ENCODE results near the gene BLACAT1. TPM values are rescaled to one million over a fixed set of nuclear protein-coding genes. Genes with fewer than 3 reads are reported as not detected.

The BLACAT1 gene
- total RNA-seq, 1 experiment from 2014 or later: 0.34 TPM

- CTCF ChIA-PET: no interaction called here
- POLR2A ChIA-PET: no interaction called here
- Mint-ChIP-seq H3K9me3 (ENCODE audit: unreplicated experiment) (peaks cover 9% of the 10 kb centered on the region), H3K4me3 (ENCODE audit: unreplicated experiment) (no peak overlapping the region), H3K36me3 (ENCODE audit: insufficient read depth, unreplicated experiment) (no peaks in the 10 kb centered on the region), H3K4me1 (ENCODE audit: low read depth, unreplicated experiment) (no peaks in the 10 kb centered on the region), H3K27me3 (ENCODE audit: insufficient read depth, unreplicated experiment) (peaks cover 8% of the 10 kb centered on the region), H3K27ac (ENCODE audit: unreplicated experiment) (no peak overlapping the region)
- Histone ChIP-seq H3K4me3 (ENCODE audit: low read depth, low read length) (no peak overlapping the region), H3K9me3 (peaks cover 17% of the 10 kb centered on the region), H3K4me1 (no peaks in the 10 kb centered on the region), H3K27me3 (replicated peaks; ENCODE audit: control insufficient read depth, insufficient read depth, low read length) (0 out of 2 replicates have a peak, but pooled peaks cover 1% of the 10 kb centered on the region), H3K36me3 (ENCODE audit: control insufficient read depth, insufficient read depth, low read length) (no peaks in the 10 kb centered on the region)
- DNase-seq: no peak
- BruUV-seq (replicated peaks): no TSS peak
- intact Hi-C loops (cut with micrococcal nuclease; ENCODE audit: unreplicated experiment): no loop called here
- TF ChIP-seq CTCF (IDR thresholded peaks at IDR 0.05; ENCODE audit: insufficient read depth in 1 of 2, low read depth in 1 of 2, low read length in 1 of 2, severe bottlenecking in 1 of 2, unreplicated experiment in 1 of 2): no peak
These were observed 22.0 kb upstream of the BLACAT1 start for GRCh38 chr1:205477759-205478247.

DNA sequence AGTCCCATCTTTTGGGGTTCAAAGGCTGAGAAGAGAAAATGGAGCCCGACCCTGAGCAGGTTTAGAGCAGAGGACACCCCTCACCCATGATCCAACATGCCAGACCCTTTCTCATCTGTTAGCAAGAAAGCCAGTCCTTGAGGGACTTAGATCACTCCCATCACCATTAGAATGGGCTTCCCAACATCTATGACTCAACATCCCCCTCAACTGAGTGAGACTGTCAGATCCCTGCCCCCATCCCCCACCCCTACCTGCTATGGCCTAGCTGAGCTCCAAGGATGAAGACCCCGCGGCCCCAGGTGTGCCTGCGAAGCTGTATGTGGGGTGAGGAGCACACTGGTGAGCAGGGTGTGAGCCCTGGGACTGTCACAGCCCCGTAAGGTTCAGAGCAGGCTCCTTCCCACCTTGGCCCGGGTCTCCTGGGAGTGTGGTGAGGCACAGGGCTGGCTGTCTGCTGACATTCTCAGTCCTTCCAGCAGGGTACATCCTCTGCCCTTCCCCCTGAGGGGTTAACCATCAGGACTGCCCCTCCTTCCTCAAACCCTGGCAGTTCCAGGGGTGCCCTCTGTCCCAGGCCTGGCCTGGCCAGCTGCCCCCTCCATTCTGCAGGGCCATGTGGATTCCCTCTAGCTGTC lies 21.4 kb upstream of the BLACAT1 start:
- BruUV-seq (replicated peaks): no TSS peak
- Mint-ChIP-seq H3K4me1 (ENCODE audit: low read depth, unreplicated experiment) (no peaks in the 10 kb centered on the region), H3K27ac (ENCODE audit: unreplicated experiment) (no peak overlapping the region), H3K9me3 (ENCODE audit: unreplicated experiment) (peaks cover 9% of the 10 kb centered on the region), H3K36me3 (ENCODE audit: insufficient read depth, unreplicated experiment) (no peaks in the 10 kb centered on the region), H3K27me3 (ENCODE audit: insufficient read depth, unreplicated experiment) (peaks cover 12% of the 10 kb centered on the region), H3K4me3 (ENCODE audit: unreplicated experiment) (no peak overlapping the region)
- ChIA-PET POLR2A (no interaction called here), CTCF (no interaction called here)
- Histone ChIP-seq H3K27me3 (replicated peaks; ENCODE audit: control insufficient read depth, insufficient read depth, low read length) (0 out of 2 replicates have a peak, but pooled peaks cover 1% of the 10 kb centered on the region), H3K36me3 (ENCODE audit: control insufficient read depth, insufficient read depth, low read length) (no peaks in the 10 kb centered on the region), H3K9me3 (peaks cover 17% of the 10 kb centered on the region), H3K4me1 (no peaks in the 10 kb centered on the region), H3K4me3 (ENCODE audit: low read depth, low read length) (no peak overlapping the region)
- intact Hi-C loops (cut with micrococcal nuclease; ENCODE audit: unreplicated experiment): no loop called here
- no peak for DNase-seq
- no peak for TF ChIP-seq CTCF (IDR thresholded peaks at IDR 0.05; ENCODE audit: insufficient read depth in 1 of 2, low read depth in 1 of 2, low read length in 1 of 2, severe bottlenecking in 1 of 2, unreplicated experiment in 1 of 2)

GRCh38 chr1:205476648-205477047 lies 20.8 kb upstream of the BLACAT1 start:
- Mint-ChIP-seq H3K27ac (ENCODE audit: unreplicated experiment) (no peak overlapping the region), H3K9me3 (ENCODE audit: unreplicated experiment) (peaks cover 9% of the 10 kb centered on the region), H3K36me3 (ENCODE audit: insufficient read depth, unreplicated experiment) (no peaks in the 10 kb centered on the region), H3K4me1 (ENCODE audit: low read depth, unreplicated experiment) (no peaks in the 10 kb centered on the region), H3K27me3 (ENCODE audit: insufficient read depth, unreplicated experiment) (peaks cover 15% of the 10 kb centered on the region), H3K4me3 (ENCODE audit: unreplicated experiment) (no peak overlapping the region)
- Histone ChIP-seq H3K4me3 (ENCODE audit: low read depth, low read length) (no peak overlapping the region), H3K4me1 (no peaks in the 10 kb centered on the region), H3K27me3 (replicated peaks; ENCODE audit: control insufficient read depth, insufficient read depth, low read length) (0 out of 2 replicates have a peak, but pooled peaks cover 1% of the 10 kb centered on the region), H3K9me3 (peaks cover 17% of the 10 kb centered on the region), H3K36me3 (ENCODE audit: control insufficient read depth, insufficient read depth, low read length) (no peaks in the 10 kb centered on the region)
- BruUV-seq (replicated peaks): no TSS peak
- DNase-seq: no peak
- intact Hi-C loops (cut with micrococcal nuclease; ENCODE audit: unreplicated experiment): no loop called here
- POLR2A ChIA-PET: no interaction called here
- CTCF ChIA-PET: no interaction called here
- TF ChIP-seq CTCF (IDR thresholded peaks at IDR 0.05; ENCODE audit: insufficient read depth in 1 of 2, low read depth in 1 of 2, low read length in 1 of 2, severe bottlenecking in 1 of 2, unreplicated experiment in 1 of 2): no peak

All from Caco-2 (cell line).